Uterus (tissue), 2 donors: ENCODE measurements around the gene CTNNBIP1.

Experiments
- CTCF ChIP-seq, 4 experiments: fragments of 200-600 bp in 2 of 4; fragments of 450-650 bp in 2 of 4; sonication (generic) in 2 of 4; IDR thresholded peaks; one replicate each; pipeline ENCODE4 v1.5.1; 2016 to 2019; ENCODE audit warnings: antibody characterized with exemption in 4 of 4, mild to moderate bottlenecking in 2 of 4, moderate library complexity in 1 of 4
- POLR2A ChIP-seq, 2 donors: fragments of 450-650 bp; IDR thresholded peaks; one replicate each; pipeline ENCODE4 v1.6.1; 2016; ENCODE audit warnings: antibody characterized with exemption in 2 of 2, mild to moderate bottlenecking in 1 of 2, moderate library complexity in 1 of 2

GRCh38 chr1:9807541-9807940 lies 102.5 kb downstream of the CTNNBIP1 start:
- TF ChIP-seq CTCF (IDR thresholded peaks at IDR 0.05), result no peak
- no peak for TF ChIP-seq POLR2A (IDR thresholded peaks at IDR 0.05)
